ENCODE measurements around the gene RND2. TPM values are rescaled to one million over a fixed set of nuclear protein-coding genes. Genes with fewer than 3 reads are reported as not detected.

RND2 gene
- total and polyA plus RNA-seq, 2 experiments from 2014 or later: 18.5 to 22.9 TPM

DNA sequence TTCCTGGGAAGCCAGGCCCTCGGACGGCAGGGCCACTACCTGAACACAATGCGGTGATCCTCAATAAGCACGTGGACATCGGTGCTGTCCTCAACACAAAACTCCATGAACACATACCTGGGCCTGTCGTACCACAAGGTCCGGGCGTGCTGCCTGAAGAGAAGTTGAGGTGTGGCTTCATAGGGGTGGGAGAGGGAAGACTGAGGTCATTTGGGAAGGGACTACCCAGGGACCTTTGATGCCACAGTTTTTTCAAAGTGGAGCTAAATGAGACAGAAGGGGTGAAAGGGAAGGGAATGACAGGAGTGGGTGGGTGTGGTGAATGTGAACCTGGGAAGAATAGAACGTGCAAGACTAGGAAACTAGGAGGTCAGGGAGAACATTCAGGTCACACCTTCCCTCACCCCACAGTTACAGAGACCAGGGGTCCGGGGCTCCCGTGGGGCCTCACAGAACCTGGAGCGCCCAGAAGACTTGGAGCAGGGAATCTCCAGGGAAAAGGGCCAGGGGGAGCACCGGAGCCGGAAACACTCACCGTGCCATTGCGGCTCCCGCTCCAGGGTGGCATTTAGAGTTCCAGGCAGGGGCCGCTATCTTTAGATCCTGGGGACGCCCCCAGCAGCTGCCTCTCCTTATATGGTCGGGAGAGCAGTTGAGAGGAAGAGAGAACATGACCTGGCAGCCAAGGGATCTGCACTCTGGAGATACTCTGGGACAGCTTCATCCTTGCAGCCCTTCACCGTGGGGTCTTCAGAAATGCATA is 45.3 kb upstream of the RND2 start, which contains the start of gene PTGES3L:
PTGES3L (minus strand) TSS at position 570 of the 763 bp plus-strand sequence; CDS start at position 543, 27 bp downstream.
- ATAC-seq: peak; percentile 78
- H3K4me3 Mint-ChIP-seq: peak within 1 kb of the TSS; percentile 96
- TF ChIP-seq, protein P1, sequence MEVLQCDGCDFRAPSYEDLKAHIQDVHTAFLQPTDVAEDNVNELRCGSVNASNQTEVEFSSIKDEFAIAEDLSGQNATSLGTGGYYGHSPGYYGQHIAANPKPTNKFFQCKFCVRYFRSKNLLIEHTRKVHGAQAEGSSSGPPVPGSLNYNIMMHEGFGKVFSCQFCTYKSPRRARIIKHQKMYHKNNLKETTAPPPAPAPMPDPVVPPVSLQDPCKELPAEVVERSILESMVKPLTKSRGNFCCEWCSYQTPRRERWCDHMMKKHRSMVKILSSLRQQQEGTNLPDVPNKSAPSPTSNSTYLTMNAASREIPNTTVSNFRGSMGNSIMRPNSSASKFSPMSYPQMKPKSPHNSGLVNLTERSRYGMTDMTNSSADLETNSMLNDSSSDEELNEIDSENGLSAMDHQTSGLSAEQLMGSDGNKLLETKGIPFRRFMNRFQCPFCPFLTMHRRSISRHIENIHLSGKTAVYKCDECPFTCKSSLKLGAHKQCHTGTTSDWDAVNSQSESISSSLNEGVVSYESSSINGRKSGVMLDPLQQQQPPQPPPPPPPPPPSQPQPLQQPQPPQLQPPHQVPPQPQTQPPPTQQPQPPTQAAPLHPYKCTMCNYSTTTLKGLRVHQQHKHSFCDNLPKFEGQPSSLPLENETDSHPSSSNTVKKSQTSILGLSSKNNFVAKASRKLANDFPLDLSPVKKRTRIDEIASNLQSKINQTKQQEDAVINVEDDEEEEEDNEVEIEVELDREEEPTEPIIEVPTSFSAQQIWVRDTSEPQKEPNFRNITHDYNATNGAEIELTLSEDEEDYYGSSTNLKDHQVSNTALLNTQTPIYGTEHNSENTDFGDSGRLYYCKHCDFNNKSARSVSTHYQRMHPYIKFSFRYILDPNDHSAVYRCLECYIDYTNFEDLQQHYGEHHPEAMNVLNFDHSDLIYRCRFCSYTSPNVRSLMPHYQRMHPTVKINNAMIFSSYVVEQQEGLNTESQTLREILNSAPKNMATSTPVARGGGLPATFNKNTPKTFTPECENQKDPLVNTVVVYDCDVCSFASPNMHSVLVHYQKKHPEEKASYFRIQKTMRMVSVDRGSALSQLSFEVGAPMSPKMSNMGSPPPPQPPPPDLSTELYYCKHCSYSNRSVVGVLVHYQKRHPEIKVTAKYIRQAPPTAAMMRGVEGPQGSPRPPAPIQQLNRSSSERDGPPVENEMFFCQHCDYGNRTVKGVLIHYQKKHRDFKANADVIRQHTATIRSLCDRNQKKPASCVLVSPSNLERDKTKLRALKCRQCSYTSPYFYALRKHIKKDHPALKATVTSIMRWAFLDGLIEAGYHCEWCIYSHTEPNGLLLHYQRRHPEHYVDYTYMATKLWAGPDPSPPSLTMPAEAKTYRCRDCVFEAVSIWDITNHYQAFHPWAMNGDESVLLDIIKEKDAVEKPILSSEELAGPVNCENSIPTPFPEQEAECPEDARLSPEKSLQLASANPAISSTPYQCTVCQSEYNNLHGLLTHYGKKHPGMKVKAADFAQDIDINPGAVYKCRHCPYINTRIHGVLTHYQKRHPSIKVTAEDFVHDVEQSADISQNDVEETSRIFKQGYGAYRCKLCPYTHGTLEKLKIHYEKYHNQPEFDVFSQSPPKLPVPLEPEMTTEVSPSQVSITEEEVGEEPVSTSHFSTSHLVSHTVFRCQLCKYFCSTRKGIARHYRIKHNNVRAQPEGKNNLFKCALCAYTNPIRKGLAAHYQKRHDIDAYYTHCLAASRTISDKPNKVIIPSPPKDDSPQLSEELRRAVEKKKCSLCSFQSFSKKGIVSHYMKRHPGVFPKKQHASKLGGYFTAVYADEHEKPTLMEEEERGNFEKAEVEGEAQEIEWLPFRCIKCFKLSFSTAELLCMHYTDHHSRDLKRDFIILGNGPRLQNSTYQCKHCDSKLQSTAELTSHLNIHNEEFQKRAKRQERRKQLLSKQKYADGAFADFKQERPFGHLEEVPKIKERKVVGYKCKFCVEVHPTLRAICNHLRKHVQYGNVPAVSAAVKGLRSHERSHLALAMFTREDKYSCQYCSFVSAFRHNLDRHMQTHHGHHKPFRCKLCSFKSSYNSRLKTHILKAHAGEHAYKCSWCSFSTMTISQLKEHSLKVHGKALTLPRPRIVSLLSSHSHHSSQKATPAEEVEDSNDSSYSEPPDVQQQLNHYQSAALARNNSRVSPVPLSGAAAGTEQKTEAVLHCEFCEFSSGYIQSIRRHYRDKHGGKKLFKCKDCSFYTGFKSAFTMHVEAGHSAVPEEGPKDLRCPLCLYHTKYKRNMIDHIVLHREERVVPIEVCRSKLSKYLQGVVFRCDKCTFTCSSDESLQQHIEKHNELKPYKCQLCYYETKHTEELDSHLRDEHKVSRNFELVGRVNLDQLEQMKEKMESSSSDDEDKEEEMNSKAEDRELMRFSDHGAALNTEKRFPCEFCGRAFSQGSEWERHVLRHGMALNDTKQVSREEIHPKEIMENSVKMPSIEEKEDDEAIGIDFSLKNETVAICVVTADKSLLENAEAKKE (CRISPR knock-in tag; IDR thresholded peaks at IDR 0.05): no peak
- TF ChIP-seq EZH2phosphoT487 (IDR thresholded peaks at IDR 0.05; ENCODE audit: unreplicated experiment): no peak
- TF ChIP-seq, protein P2, sequence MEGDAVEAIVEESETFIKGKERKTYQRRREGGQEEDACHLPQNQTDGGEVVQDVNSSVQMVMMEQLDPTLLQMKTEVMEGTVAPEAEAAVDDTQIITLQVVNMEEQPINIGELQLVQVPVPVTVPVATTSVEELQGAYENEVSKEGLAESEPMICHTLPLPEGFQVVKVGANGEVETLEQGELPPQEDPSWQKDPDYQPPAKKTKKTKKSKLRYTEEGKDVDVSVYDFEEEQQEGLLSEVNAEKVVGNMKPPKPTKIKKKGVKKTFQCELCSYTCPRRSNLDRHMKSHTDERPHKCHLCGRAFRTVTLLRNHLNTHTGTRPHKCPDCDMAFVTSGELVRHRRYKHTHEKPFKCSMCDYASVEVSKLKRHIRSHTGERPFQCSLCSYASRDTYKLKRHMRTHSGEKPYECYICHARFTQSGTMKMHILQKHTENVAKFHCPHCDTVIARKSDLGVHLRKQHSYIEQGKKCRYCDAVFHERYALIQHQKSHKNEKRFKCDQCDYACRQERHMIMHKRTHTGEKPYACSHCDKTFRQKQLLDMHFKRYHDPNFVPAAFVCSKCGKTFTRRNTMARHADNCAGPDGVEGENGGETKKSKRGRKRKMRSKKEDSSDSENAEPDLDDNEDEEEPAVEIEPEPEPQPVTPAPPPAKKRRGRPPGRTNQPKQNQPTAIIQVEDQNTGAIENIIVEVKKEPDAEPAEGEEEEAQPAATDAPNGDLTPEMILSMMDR (conservative IDR thresholded peaks at IDR 0.05; ENCODE audit: low read depth in 2 of 2): no peak
- TF ChIP-seq, protein P3, sequence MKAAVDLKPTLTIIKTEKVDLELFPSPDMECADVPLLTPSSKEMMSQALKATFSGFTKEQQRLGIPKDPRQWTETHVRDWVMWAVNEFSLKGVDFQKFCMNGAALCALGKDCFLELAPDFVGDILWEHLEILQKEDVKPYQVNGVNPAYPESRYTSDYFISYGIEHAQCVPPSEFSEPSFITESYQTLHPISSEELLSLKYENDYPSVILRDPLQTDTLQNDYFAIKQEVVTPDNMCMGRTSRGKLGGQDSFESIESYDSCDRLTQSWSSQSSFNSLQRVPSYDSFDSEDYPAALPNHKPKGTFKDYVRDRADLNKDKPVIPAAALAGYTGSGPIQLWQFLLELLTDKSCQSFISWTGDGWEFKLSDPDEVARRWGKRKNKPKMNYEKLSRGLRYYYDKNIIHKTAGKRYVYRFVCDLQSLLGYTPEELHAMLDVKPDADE (IDR thresholded peaks at IDR 0.05): no peak
- TF ChIP-seq POLR2AphosphoS5 (IDR thresholded peaks at IDR 0.05; ENCODE audit: low read depth): no peak
- TF ChIP-seq ZNF114 (CRISPR knock-in tag; IDR thresholded peaks at IDR 0.05): no peak
- no peak for TF ChIP-seq JUNB (IDR thresholded peaks at IDR 0.05; ENCODE audit: unreplicated experiment)
- no peak for TF ChIP-seq EZH2 (IDR thresholded peaks at IDR 0.05; ENCODE audit: low read depth, unreplicated experiment)
- no peak for TF ChIP-seq STAT1 (IDR thresholded peaks at IDR 0.05; ENCODE audit: unreplicated experiment)
- TF ChIP-seq, protein P4, sequence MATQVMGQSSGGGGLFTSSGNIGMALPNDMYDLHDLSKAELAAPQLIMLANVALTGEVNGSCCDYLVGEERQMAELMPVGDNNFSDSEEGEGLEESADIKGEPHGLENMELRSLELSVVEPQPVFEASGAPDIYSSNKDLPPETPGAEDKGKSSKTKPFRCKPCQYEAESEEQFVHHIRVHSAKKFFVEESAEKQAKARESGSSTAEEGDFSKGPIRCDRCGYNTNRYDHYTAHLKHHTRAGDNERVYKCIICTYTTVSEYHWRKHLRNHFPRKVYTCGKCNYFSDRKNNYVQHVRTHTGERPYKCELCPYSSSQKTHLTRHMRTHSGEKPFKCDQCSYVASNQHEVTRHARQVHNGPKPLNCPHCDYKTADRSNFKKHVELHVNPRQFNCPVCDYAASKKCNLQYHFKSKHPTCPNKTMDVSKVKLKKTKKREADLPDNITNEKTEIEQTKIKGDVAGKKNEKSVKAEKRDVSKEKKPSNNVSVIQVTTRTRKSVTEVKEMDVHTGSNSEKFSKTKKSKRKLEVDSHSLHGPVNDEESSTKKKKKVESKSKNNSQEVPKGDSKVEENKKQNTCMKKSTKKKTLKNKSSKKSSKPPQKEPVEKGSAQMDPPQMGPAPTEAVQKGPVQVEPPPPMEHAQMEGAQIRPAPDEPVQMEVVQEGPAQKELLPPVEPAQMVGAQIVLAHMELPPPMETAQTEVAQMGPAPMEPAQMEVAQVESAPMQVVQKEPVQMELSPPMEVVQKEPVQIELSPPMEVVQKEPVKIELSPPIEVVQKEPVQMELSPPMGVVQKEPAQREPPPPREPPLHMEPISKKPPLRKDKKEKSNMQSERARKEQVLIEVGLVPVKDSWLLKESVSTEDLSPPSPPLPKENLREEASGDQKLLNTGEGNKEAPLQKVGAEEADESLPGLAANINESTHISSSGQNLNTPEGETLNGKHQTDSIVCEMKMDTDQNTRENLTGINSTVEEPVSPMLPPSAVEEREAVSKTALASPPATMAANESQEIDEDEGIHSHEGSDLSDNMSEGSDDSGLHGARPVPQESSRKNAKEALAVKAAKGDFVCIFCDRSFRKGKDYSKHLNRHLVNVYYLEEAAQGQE (IDR thresholded peaks at IDR 0.05; ENCODE audit: unreplicated experiment): no peak
- TF ChIP-seq NANOG (IDR thresholded peaks at IDR 0.05; ENCODE audit: borderline replicate concordance): no peak
- no peak for TF ChIP-seq ZNF331 (CRISPR knock-in tag; IDR thresholded peaks at IDR 0.05; ENCODE audit: low read depth)
- peaks cover 9% of the 10 kb centered on the region; the same call in 1 of the 2 replicates for H3F3A ChIP-seq (replicated peaks; ENCODE audit: low read depth)
- 0 out of 2 replicates have a peak, but pooled peaks cover 4% of the 10 kb centered on the region for H4K20me1 ChIP-seq (replicated peaks; ENCODE audit: insufficient read depth)
- H3K36me3 ChIP-seq (ENCODE audit: insufficient read depth): no peaks in the 10 kb centered on the region
- H3K27ac Mint-ChIP-seq: peak within 1 kb of the TSS; percentile 95
- H3K4me1 ChIP-seq (ENCODE audit: insufficient read depth): peaks cover 16% of the 10 kb centered on the region
- peaks cover 18% of the 10 kb centered on the region for H3K27me3 Mint-ChIP-seq (ENCODE audit: insufficient read depth, low read depth, poor library complexity)
- peaks cover 6% of the 10 kb centered on the region; the same call in 2 of the 3 replicates for H3K36me3 Mint-ChIP-seq (ENCODE audit: low read depth)
- H3K27me3 ChIP-seq (ENCODE audit: insufficient read depth): no peaks in the 10 kb centered on the region
- peak within 1 kb of the TSS; percentile 100 for H2AFZ ChIP-seq
- peak within 1 kb of the TSS; percentile 96 for H3K4me2 ChIP-seq
- H3K9me3 Mint-ChIP-seq: no peaks in the 10 kb centered on the region; the same call in 2 of the 3 replicates
- peaks cover 33% of the 10 kb centered on the region for H3K79me2 ChIP-seq (replicated peaks; ENCODE audit: insufficient read depth)
- H3K27ac ChIP-seq (ENCODE audit: low read depth): peak within 1 kb of the TSS; percentile 96
- H3K4me1 Mint-ChIP-seq: peaks cover 17% of the 10 kb centered on the region
- DNase-seq (ENCODE audit: low spot score): peak; percentile 84
- peak within 1 kb of the TSS; percentile 92 for H3K4me3 ChIP-seq
- H3K9me2 ChIP-seq (ENCODE audit: insufficient read depth): no peaks in the 10 kb centered on the region

Data from GM23338 (cell line).